Gastroesophageal sphincter (tissue), 4 donors: ENCODE measurements around the gene RSPO1. TPM values are rescaled to one million over a fixed set of nuclear protein-coding genes. Genes with fewer than 3 reads are reported as not detected.

Experiments
- ATAC-seq: fragments of 150-250 bp; one replicate; pipeline ENCODE4 v1.9.1; 2016; ENCODE audit warnings: mild to moderate bottlenecking, moderate library complexity
- H3K27ac ChIP-seq, 4 donors: fragments of 200-600 bp; sonication (generic) in 3 of 4; 1 replicate in 3 of 4; 2 replicates in 1 of 4; pipeline ENCODE4 v1.5.1; 2016 to 2019
- H3K27me3 ChIP-seq: fragments of 200-600 bp; sonication (generic); one replicate; pipeline ENCODE4 v1.5.1; 2019
- H3K36me3 ChIP-seq, 2 donors: fragments of 200-600 bp; sonication (generic); one replicate each; pipeline ENCODE4 v1.5.1; 2019; ENCODE audit warnings: control low read depth in 1 of 2
- H3K4me1 ChIP-seq, 3 donors: fragments of 200-600 bp; sonication (generic); 1 replicate in 2 of 3; 2 replicates in 1 of 3; pipeline ENCODE4 v1.5.1; 2016 to 2019; ENCODE audit warnings: control low read depth in 2 of 3
- H3K4me3 ChIP-seq, 2 donors: fragments of 200-600 bp; sonication (generic); one replicate each; pipeline ENCODE4 v1.5.1; 2019; ENCODE audit warnings: mild to moderate bottlenecking in 1 of 2, moderate library complexity in 1 of 2
- H3K9me3 ChIP-seq, 3 donors: fragments of 200-600 bp; sonication (generic); one replicate each; pipeline ENCODE4 v1.5.1; 2017 to 2019; ENCODE audit warnings: control low read depth in 2 of 3
- CTCF ChIP-seq, 4 experiments: fragments of 200-600 bp in 2 of 4; fragments of 450-650 bp in 2 of 4; sonication (generic) in 1 of 4; IDR thresholded peaks; one replicate each; pipeline ENCODE4 v1.5.1; 2017 to 2019; ENCODE audit warnings: antibody characterized with exemption in 4 of 4, mild to moderate bottlenecking in 2 of 4, moderate library complexity in 2 of 4
- EP300 ChIP-seq: sonication (generic); formaldehyde crosslinking; IDR thresholded peaks from one replicate; pipeline ENCODE4 v1.6.1; 2017; ENCODE audit warnings: antibody characterized with exemption, mild to moderate bottlenecking
- POLR2A ChIP-seq, 2 donors: fragments of 450-650 bp; IDR thresholded peaks; one replicate each; pipeline ENCODE4 v1.6.1; 2017; ENCODE audit warnings: antibody characterized with exemption in 2 of 2, mild to moderate bottlenecking in 2 of 2, moderate library complexity in 1 of 2
- POLR2AphosphoS5 ChIP-seq: sonication (generic); formaldehyde crosslinking; IDR thresholded peaks from one replicate; pipeline ENCODE4 v1.6.1; 2017; ENCODE audit warnings: antibody characterized with exemption
- WGBS, 2 donors: methylation state at CpG; one replicate each; pipeline ENCODE4 v1.1.5; 2018; ENCODE audit warnings: low coverage in 1 of 2; 5-methylcytosine and 5-hydroxymethylcytosine counted together
- total RNA-seq, 4 donors: library from RNA; depleted of rRNA; stranded (reverse); fragments of >200 nt; gene quantifications; one replicate each; pipeline ENCODE4 v1.1.0, GENCODE V29; 2016

The RSPO1 gene
- total RNA-seq, 4 donors from 2014 or later = 0.47 to 4.0 (median 2.5) TPM

GRCh38 chr1:37614105-37614504 is 20.6 kb downstream of the RSPO1 start:
- H3K4me1 ChIP-seq = no peaks in the 10 kb centered on the region
- no peaks in the 10 kb centered on the region for H3K9me3 ChIP-seq
- H3K36me3 ChIP-seq = no peaks in the 10 kb centered on the region
- H3K4me3 ChIP-seq = no peak overlapping the region
- no peak overlapping the region for H3K27ac ChIP-seq
- no peak for TF ChIP-seq POLR2AphosphoS5
- no peak for TF ChIP-seq EP300
- TF ChIP-seq CTCF (IDR thresholded peaks at IDR 0.05) = no peak
- no peak for TF ChIP-seq POLR2A (IDR thresholded peaks at IDR 0.05)
- peaks cover 61% of the 10 kb centered on the region for H3K27me3 ChIP-seq
- no CpG with 5 or more reads among the region's 5 CpGs for WGBS, 2 donors
- no peak for ATAC-seq

- H3K27ac ChIP-seq = no peak overlapping the region
- 0 to 70% methylated on average over 1 to 3 of the region's 4 CpGs for WGBS, 2 donors
Measured at GRCh38 chr1:37612186-37612585, 22.5 kb downstream of the RSPO1 start.

GRCh38 chr1:37609994-37610393 is 24.7 kb downstream of the RSPO1 start:
- no peak overlapping the region for H3K4me3 ChIP-seq
- no peak for ATAC-seq
- 62 to 92% methylated on average over 2 of the region's 2 CpGs for whole genome bisulfite sequencing, 2 donors
- H3K4me1 ChIP-seq = no peaks in the 10 kb centered on the region
- no peaks in the 10 kb centered on the region for H3K36me3 ChIP-seq
- H3K27me3 ChIP-seq = peaks cover 35% of the 10 kb centered on the region
- H3K27ac ChIP-seq = no peak overlapping the region
- no peaks in the 10 kb centered on the region for H3K9me3 ChIP-seq
- TF ChIP-seq CTCF (IDR thresholded peaks at IDR 0.05) (no peak), POLR2A (IDR thresholded peaks at IDR 0.05) (no peak), EP300 (no peak), POLR2AphosphoS5 (no peak)

More at GRCh38 chr1:37612186-37612585, 22.5 kb downstream of the RSPO1 start:
- Histone ChIP-seq H3K36me3 (no peaks in the 10 kb centered on the region), H3K27me3 (peaks cover 52% of the 10 kb centered on the region), H3K9me3 (no peaks in the 10 kb centered on the region), H3K4me3 (no peak overlapping the region), H3K4me1 (no peaks in the 10 kb centered on the region)
- TF ChIP-seq CTCF (IDR thresholded peaks at IDR 0.05) = no peak
- no peak for TF ChIP-seq EP300
- TF ChIP-seq POLR2A (IDR thresholded peaks at IDR 0.05) = no peak
- no peak for TF ChIP-seq POLR2AphosphoS5
- no peak for ATAC-seq

- peaks cover 25% of the 10 kb centered on the region for H3K27me3 ChIP-seq
- TF ChIP-seq POLR2AphosphoS5 (no peak), CTCF (IDR thresholded peaks at IDR 0.05) (no peak), EP300 (no peak), POLR2A (IDR thresholded peaks at IDR 0.05) (no peak)
- H3K9me3 ChIP-seq = no peaks in the 10 kb centered on the region
- no peak for ATAC-seq
- H3K27ac ChIP-seq = no peak overlapping the region
- H3K4me1 ChIP-seq = no peaks in the 10 kb centered on the region
- WGBS, 2 donors = 27% methylated on average over 2 of the region's 2 CpGs
- no peak overlapping the region for H3K4me3 ChIP-seq
- H3K36me3 ChIP-seq = no peaks in the 10 kb centered on the region
Measured at GRCh38 chr1:37609002-37609401, 25.7 kb downstream of the RSPO1 start.

- no peak overlapping the region for H3K27ac ChIP-seq
- TF ChIP-seq EP300 (no peak), CTCF (IDR thresholded peaks at IDR 0.05) (no peak), POLR2AphosphoS5 (no peak)
- H3K36me3 ChIP-seq = no peaks in the 10 kb centered on the region
- WGBS, 2 donors = 73 to 83% methylated on average over 1 to 11 of the region's 15 CpGs
- H3K4me1 ChIP-seq = no peaks in the 10 kb centered on the region
- H3K27me3 ChIP-seq = peaks cover 20% of the 10 kb centered on the region
- H3K9me3 ChIP-seq = no peaks in the 10 kb centered on the region
- no peak for ATAC-seq
- H3K4me3 ChIP-seq = no peak overlapping the region
Measured at GRCh38 chr1:37606481-37607263, 28.0 kb downstream of the RSPO1 start.
